ENCODE data around the gene NCBP3.

DNA sequence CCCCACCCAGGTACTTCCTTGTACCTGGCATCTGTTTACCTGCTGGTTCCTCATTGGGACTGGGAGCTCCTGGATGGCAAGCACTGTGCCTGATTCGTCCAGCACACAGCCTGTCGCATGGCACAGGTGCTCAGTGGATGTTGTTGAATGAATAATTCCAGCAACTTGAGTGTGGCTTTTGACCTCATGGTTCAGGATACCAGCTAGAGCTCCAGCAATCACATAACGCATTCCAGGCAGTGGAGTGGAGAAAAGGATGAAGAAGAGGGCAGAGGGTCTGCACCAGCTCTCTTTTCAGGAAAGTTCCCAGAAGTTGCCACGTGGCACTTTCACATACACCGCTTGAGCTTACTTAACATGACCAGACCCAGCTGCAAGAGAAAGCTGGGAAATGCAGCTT is 48.1 kb upstream of the NCBP3 start:
- TF ChIP-seq, protein P1, sequence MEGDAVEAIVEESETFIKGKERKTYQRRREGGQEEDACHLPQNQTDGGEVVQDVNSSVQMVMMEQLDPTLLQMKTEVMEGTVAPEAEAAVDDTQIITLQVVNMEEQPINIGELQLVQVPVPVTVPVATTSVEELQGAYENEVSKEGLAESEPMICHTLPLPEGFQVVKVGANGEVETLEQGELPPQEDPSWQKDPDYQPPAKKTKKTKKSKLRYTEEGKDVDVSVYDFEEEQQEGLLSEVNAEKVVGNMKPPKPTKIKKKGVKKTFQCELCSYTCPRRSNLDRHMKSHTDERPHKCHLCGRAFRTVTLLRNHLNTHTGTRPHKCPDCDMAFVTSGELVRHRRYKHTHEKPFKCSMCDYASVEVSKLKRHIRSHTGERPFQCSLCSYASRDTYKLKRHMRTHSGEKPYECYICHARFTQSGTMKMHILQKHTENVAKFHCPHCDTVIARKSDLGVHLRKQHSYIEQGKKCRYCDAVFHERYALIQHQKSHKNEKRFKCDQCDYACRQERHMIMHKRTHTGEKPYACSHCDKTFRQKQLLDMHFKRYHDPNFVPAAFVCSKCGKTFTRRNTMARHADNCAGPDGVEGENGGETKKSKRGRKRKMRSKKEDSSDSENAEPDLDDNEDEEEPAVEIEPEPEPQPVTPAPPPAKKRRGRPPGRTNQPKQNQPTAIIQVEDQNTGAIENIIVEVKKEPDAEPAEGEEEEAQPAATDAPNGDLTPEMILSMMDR (conservative IDR thresholded peaks at IDR 0.05) = no peak
- no peak for TF ChIP-seq EZH2 (IDR thresholded peaks at IDR 0.05; ENCODE audit: low read depth)
